HepG2 (cell line): ENCODE measurements around the gene MRPS7. TPM values are rescaled to one million over a fixed set of nuclear protein-coding genes. Genes with fewer than 3 reads are reported as not detected.

ENCODE experiments used
- CEBPG ChIP-seq: IDR thresholded peaks from 2 replicates; pipeline ENCODE4 v1.6.1; 2016
- CHCHD3 ChIP-seq: sonication (generic); formaldehyde crosslinking; IDR thresholded peaks from 2 replicates; pipeline ENCODE4 v1.8.0; 2022; ENCODE audit warnings: mild to moderate bottlenecking, missing genetic modification reagents, moderate library complexity
- IRX3 ChIP-seq: sonication (generic); formaldehyde crosslinking; IDR thresholded peaks from 2 replicates; pipeline ENCODE4 v1.8.1; 2023; ENCODE audit warnings: mild to moderate bottlenecking, low read depth, missing genetic modification reagents, borderline replicate concordance
- SIN3B ChIP-seq: fragments of 150-350 bp; IDR thresholded peaks from 2 replicates; pipeline ENCODE4 v1.6.1; 2014; ENCODE audit warnings: low read length
- SOX6 ChIP-seq, 2 experiments: fragments of 450-650 bp in 1 of 2; sonication (generic) in 1 of 2; formaldehyde crosslinking in 1 of 2; IDR thresholded peaks; 2 replicates each; pipeline versions ENCODE4 v1.4.0 to v1.6.1; 2017 to 2020; ENCODE audit warnings: antibody characterized with exemption in 1 of 2, mild to moderate bottlenecking in 1 of 2, missing genetic modification reagents in 1 of 2
- SP4 ChIP-seq: sonication (generic); formaldehyde crosslinking; IDR thresholded peaks from 2 replicates; pipeline ENCODE4 v1.8.1; 2023; ENCODE audit warnings: mild to moderate bottlenecking, missing genetic modification reagents
- TGIF2 ChIP-seq: IDR thresholded peaks from 2 replicates; pipeline ENCODE4 v1.6.1; 2016; ENCODE audit warnings: control low read depth, missing compliant biosample characterization
- ZNF101 ChIP-seq: sonication (generic); formaldehyde crosslinking; IDR thresholded peaks from 2 replicates; pipeline ENCODE4 v1.4.0; 2020; ENCODE audit warnings: mild to moderate bottlenecking, low read depth, missing genetic modification reagents, borderline replicate concordance
- ZNF543 ChIP-seq: sonication (generic); formaldehyde crosslinking; IDR thresholded peaks from 2 replicates; pipeline ENCODE4 v1.4.0; 2020; ENCODE audit warnings: mild to moderate bottlenecking, missing genetic modification reagents
- ZNF598 ChIP-seq: sonication (generic); formaldehyde crosslinking; IDR thresholded peaks from 2 replicates; pipeline ENCODE4 v1.5.1; 2020; ENCODE audit warnings: mild to moderate bottlenecking, missing genetic modification reagents, borderline replicate concordance
- ZNF891 ChIP-seq: sonication (generic); formaldehyde crosslinking; IDR thresholded peaks from 2 replicates; pipeline ENCODE4 v1.5.0; 2020; ENCODE audit warnings: mild to moderate bottlenecking, missing genetic modification reagents
- polyA plus RNA-seq, 8 experiments: library from polyadenylated mRNA; depleted of rRNA in 3 of 8; stranded (reverse) in 7 of 8; unstranded in 1 of 8; fragments of >200 nt; fragmentation: Illumina TruSeq in 4 of 8; extraction: Trizol in 4 of 8; gene quantifications; 2 replicates each; pipeline versions ENCODE4 v1.2.1 to v1.2.3, GENCODE V29; 2011 to 2016; ENCODE audit warnings: low read depth in 4 of 8, missing spikeins in 1 of 8, mixed read lengths in 1 of 8; ENCODE audit not compliant: insufficient read depth in 1 of 8
- total RNA-seq, 5 experiments: library from RNA; depleted of rRNA; stranded (reverse); fragments of >200 nt; fragmentation: Illumina TruSeq; extraction: Trizol; gene quantifications; 2 replicates each; pipeline ENCODE4 v1.2.3, GENCODE V29; 2016; ENCODE audit warnings: low read depth in 1 of 5
- TF ChIP-seq, protein P1 (sequence below), 2 experiments: sonication (generic) in 1 of 2; formaldehyde crosslinking in 1 of 2; IDR thresholded peaks; 2 replicates each; pipeline versions ENCODE4 v1.6.1 to v1.9.0; 2014 to 2022; ENCODE audit warnings: antibody characterized with exemption in 1 of 2, borderline replicate concordance in 1 of 2, inconsistent platforms in 1 of 2, low read depth in 1 of 2, missing genetic modification reagents in 1 of 2
- TF ChIP-seq, protein P2 (sequence below): sonication (generic); formaldehyde crosslinking; IDR thresholded peaks from 2 replicates; pipeline ENCODE4 v1.4.0; 2020; ENCODE audit warnings: mild to moderate bottlenecking, missing genetic modification reagents
- TF ChIP-seq, protein P3 (sequence below): sonication (generic); formaldehyde crosslinking; IDR thresholded peaks from 2 replicates; pipeline ENCODE4 v1.8.1; 2023; ENCODE audit warnings: mild to moderate bottlenecking, missing genetic modification reagents
- TF ChIP-seq, protein P4 (sequence below): sonication (generic); formaldehyde crosslinking; IDR thresholded peaks from 2 replicates; pipeline ENCODE4 v1.8.0; 2022; ENCODE audit warnings: mild to moderate bottlenecking, missing genetic modification reagents

Gene MRPS7
- total and polyA plus RNA-seq, 2 of the 13 experiments (the other 11 are each of a cell fraction or from before 2014, with no cell fraction given), result 97.0 to 162 TPM

DNA sequence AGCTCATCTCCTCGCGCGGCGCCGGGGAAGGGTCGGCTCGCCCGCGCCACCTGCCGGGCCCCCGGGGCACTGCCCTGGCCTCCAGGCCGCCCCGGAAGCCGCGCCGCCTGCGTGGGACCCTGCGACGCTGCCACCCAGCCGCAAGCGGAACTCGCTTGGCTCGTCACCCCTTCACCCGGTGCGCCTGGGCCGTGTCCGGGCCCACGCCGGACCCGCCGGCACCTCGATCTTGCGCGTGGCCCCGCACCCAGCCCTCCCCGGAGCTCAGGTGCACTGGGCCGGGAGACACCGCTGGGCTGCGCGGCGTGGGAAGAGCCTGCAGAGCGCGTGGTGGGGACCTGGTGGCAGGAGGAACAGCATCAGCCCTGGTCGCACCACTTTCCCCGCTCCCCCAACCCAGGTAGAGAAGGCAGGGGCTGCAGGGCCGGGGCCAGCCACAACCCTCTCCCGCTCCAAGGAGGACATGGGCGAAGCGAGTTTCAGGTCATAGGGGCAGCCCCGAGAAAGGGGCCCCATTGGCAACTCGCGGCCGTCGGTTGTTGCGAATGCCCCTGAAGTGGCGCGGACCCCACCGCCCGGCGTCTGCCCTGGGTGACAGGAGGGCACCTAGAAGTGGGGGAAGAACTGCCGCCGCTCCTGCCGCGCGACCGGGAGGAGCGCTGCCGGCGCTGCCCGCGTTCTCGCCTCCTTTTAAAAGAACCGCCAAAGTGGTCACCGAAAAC is 9.7 kb downstream of the MRPS7 start (continued):
- TF ChIP-seq, protein P1, sequence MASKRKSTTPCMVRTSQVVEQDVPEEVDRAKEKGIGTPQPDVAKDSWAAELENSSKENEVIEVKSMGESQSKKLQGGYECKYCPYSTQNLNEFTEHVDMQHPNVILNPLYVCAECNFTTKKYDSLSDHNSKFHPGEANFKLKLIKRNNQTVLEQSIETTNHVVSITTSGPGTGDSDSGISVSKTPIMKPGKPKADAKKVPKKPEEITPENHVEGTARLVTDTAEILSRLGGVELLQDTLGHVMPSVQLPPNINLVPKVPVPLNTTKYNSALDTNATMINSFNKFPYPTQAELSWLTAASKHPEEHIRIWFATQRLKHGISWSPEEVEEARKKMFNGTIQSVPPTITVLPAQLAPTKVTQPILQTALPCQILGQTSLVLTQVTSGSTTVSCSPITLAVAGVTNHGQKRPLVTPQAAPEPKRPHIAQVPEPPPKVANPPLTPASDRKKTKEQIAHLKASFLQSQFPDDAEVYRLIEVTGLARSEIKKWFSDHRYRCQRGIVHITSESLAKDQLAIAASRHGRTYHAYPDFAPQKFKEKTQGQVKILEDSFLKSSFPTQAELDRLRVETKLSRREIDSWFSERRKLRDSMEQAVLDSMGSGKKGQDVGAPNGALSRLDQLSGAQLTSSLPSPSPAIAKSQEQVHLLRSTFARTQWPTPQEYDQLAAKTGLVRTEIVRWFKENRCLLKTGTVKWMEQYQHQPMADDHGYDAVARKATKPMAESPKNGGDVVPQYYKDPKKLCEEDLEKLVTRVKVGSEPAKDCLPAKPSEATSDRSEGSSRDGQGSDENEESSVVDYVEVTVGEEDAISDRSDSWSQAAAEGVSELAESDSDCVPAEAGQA (IDR thresholded peaks at IDR 0.05; ENCODE audit: low read depth), result peak; percentile 73; the same call in 1 of the 2 replicates
- TF ChIP-seq, protein P1 (CRISPR knock-in tag; IDR thresholded peaks at IDR 0.05; ENCODE audit: borderline replicate concordance), result no peak; the same call in 1 of the 2 replicates
- TF ChIP-seq SOX6 (IDR thresholded peaks at IDR 0.05), result no peak
- peak; percentile 51 for TF ChIP-seq SOX6 (CRISPR knock-in tag; IDR thresholded peaks at IDR 0.05)
- peak; percentile 13; the same call in 1 of the 2 replicates for TF ChIP-seq TGIF2 (CRISPR knock-in tag)
- peak; percentile 73; the same call in 1 of the 2 replicates for TF ChIP-seq SP4 (CRISPR knock-in tag)
- no peak for TF ChIP-seq ZNF891 (CRISPR knock-in tag)
- 0 out of 2 replicates have a peak, but pooled peaks have one; percentile 4 for TF ChIP-seq CEBPG
- TF ChIP-seq, protein P2, sequence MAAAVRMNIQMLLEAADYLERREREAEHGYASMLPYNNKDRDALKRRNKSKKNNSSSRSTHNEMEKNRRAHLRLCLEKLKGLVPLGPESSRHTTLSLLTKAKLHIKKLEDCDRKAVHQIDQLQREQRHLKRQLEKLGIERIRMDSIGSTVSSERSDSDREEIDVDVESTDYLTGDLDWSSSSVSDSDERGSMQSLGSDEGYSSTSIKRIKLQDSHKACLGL (CRISPR knock-in tag), result peak; percentile 88
- peak; percentile 61; the same call in 1 of the 2 replicates for TF ChIP-seq ZNF598 (CRISPR knock-in tag)
- TF ChIP-seq, protein P3, sequence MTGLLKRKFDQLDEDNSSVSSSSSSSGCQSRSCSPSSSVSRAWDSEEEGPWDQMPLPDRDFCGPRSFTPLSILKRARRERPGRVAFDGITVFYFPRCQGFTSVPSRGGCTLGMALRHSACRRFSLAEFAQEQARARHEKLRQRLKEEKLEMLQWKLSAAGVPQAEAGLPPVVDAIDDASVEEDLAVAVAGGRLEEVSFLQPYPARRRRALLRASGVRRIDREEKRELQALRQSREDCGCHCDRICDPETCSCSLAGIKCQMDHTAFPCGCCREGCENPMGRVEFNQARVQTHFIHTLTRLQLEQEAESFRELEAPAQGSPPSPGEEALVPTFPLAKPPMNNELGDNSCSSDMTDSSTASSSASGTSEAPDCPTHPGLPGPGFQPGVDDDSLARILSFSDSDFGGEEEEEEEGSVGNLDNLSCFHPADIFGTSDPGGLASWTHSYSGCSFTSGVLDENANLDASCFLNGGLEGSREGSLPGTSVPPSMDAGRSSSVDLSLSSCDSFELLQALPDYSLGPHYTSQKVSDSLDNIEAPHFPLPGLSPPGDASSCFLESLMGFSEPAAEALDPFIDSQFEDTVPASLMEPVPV (CRISPR knock-in tag), result peak; percentile 80; the same call in 1 of the 2 replicates
- 0 out of 2 replicates have a peak, but pooled peaks have one; percentile 38 for TF ChIP-seq CHCHD3
- TF ChIP-seq ZNF101 (CRISPR knock-in tag), result peak; percentile 57; the same call in 1 of the 2 replicates
- TF ChIP-seq, protein P4, sequence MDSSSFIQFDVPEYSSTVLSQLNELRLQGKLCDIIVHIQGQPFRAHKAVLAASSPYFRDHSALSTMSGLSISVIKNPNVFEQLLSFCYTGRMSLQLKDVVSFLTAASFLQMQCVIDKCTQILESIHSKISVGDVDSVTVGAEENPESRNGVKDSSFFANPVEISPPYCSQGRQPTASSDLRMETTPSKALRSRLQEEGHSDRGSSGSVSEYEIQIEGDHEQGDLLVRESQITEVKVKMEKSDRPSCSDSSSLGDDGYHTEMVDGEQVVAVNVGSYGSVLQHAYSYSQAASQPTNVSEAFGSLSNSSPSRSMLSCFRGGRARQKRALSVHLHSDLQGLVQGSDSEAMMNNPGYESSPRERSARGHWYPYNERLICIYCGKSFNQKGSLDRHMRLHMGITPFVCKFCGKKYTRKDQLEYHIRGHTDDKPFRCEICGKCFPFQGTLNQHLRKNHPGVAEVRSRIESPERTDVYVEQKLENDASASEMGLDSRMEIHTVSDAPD, result peak; percentile 55; the same call in 1 of the 2 replicates
- TF ChIP-seq SIN3B, result peak; percentile 91
- peak; percentile 91 for TF ChIP-seq IRX3 (CRISPR knock-in tag)
- 0 out of 2 replicates have a peak, but pooled peaks have one; percentile 23 for TF ChIP-seq ZNF543 (CRISPR knock-in tag)
